Suprapubic skin (tissue), 4 donors: ENCODE measurements around the gene RARG.

Experiments
- EP300 ChIP-seq: sonication (generic); formaldehyde crosslinking; IDR thresholded peaks from one replicate; pipeline ENCODE4 v1.6.1; 2017; ENCODE audit warnings: antibody characterized with exemption
- POLR2A ChIP-seq, 2 donors: fragments of 450-650 bp; IDR thresholded peaks; one replicate each; pipeline ENCODE4 v1.6.1; 2017; ENCODE audit warnings: antibody characterized with exemption in 2 of 2, mild to moderate bottlenecking in 2 of 2, moderate library complexity in 2 of 2
- POLR2AphosphoS5 ChIP-seq, 3 donors: sonication (generic); formaldehyde crosslinking; IDR thresholded peaks; one replicate each; pipeline ENCODE4 v1.6.1; 2017; ENCODE audit warnings: antibody characterized with exemption in 3 of 3

- TF ChIP-seq POLR2AphosphoS5 (IDR thresholded peaks at IDR 0.05) (no peak), EP300 (no peak), POLR2A (IDR thresholded peaks at IDR 0.05) (no peak)
Observed at GRCh38 chr12:53267999-53268629, 36.1 kb upstream of the RARG start, which contains the start of gene ESPL1.
